Activated CD8-positive, alpha-beta memory T cell treated with anti-CD3 and anti-CD28 coated beads for 36 hours (primary cell): ENCODE measurements around the gene LHB. TPM values are rescaled to one million over a fixed set of nuclear protein-coding genes. Genes with fewer than 3 reads are reported as not detected.

Source experiments
- CTCF ChIA-PET: fragments of 350-600 bp; sonication (Branson Sonifier 250); formaldehyde crosslinking; loops from one replicate; lab custom pipeline; 2021; ENCODE audit warnings: antibody characterized with exemption; lab: Charles Lee
- POLR2A ChIA-PET: fragments of 350-600 bp; sonication (Branson Sonifier 250); formaldehyde crosslinking; loops from one replicate; lab custom pipeline; 2021; ENCODE audit warnings: antibody characterized with exemption; lab: Charles Lee
- total RNA-seq, 2 experiments: library from RNA; stranded (reverse); gene quantifications; one replicate each; pipeline ENCODE4 v1.2.3, GENCODE V29; 2021

LHB gene
- total RNA-seq, 2 experiments from 2014 or later, result not detected

DNA sequence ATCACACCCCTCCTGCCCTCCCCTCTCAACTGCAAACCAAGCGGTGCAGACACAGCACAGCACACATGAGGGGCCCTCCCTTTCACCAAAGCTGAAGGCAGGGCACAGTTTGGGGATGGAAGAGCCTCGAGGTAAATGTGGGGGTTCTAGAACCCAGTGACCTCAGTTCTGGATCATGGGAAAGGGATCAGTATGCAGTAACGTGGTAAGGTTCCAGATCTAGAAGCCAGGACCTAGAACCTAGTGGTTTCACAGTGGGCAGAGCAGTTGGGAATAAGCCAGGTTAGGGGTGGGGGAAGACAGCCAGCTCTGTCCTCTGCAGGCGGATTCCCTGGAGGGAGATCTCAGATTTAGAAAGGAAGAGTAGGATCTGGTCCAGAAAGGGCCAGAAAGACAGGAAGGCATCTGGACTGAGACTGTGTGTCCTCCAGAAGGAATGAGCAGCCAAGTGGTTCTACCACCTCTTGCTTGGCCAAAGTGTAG, 48.7 kb downstream of the LHB start:
- ChIA-PET POLR2A (interaction anchor here (0.6 to 2.1 kb wide), 4 partner anchors 14 to 173 kb away, joined by 3 to 8 read pairs (median 4); no protein-coding TSS in a partner anchor), CTCF (interaction anchor here (0.6 to 5.3 kb wide), 5 partner anchors 8 to 539 kb away, joined by 3 to 24 read pairs (median 4); partner anchors contain the start of genes GYS1 and RUVBL2)

DNA sequence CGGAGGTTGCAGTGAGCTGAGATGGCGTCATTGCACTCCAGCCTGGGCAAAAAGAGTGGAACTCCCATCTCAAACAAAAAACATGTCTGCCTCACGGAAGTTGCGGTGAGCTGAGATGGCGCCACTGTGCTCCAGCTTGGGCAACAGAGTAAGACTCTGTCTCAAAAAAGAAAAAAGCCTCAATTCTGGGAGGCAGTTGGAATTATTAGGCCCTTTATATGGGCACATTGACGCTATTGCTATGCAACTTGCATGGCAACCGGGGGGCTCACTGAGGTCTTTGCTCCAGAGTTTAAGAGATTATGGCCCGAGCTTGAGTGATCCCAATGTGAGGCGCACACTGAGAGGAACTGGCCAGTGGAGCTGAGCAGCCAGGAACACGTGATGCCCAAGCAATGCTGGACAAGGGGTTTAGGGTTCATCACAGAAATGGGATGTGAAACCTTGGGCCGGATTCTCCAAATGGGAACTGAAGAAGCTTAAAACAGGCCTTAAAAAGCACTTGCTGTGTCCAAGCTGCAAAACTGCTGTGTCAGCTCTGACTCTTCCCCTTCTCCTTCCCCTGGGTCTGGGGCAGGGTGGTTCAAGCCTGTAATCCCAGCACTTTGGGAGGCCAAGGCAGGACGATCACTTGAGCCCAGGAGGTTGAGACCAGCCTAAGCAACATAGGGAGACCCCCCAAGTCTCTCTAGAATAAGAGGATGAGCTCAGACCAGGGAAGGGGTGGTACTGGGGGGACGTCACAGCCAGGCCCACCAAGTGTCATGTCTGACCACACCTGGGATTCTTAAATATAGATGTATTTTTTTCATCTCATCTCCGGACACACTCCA, 49.3 kb downstream of the LHB start:
- POLR2A ChIA-PET, result interaction anchor here (0.6 to 2.1 kb wide), 4 partner anchors 13 to 172 kb away, joined by 3 to 8 read pairs (median 4); no protein-coding TSS in a partner anchor
- CTCF ChIA-PET, result interaction anchor here (0.7 to 5.3 kb wide), 4 partner anchors 9 to 180 kb away, joined by 3 to 24 read pairs (median 4); partner anchors contain the start of genes GYS1 and RUVBL2

DNA sequence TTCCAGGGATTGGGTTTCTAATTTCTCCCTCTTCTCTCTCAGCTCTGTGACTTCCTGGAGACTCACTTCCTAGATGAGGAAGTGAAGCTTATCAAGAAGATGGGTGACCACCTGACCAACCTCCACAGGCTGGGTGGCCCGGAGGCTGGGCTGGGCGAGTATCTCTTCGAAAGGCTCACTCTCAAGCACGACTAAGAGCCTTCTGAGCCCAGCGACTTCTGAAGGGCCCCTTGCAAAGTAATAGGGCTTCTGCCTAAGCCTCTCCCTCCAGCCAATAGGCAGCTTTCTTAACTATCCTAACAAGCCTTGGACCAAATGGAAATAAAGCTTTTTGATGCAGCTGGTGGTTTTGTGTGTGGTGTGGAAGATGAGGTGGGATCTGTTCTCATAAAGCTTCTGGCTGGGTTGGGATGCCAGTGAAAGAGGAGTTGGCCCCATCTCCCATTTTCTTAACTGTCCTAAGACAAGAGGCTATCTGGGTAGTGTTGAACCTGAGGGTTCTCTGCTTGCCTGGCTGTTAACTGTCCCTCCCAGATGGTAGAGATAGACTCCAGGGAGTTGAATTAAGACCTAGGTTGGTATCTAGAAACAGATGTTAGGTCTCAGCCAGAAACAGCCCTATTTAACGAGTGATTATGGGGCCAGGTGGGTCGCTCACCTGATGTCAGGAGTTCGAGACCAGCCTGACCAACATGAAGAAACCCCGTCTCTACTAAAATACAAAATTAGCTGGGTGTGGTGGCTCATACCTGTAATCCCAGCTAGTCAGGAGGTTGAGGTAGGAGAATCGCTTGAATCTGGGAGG, 50.1 kb downstream of the LHB start:
- POLR2A ChIA-PET, result interaction anchor here (0.6 to 2.1 kb wide), 4 partner anchors 12 to 171 kb away, joined by 3 to 8 read pairs (median 6); partner anchors contain the start of genes BAX and PPP1R15A
- CTCF ChIA-PET, result interaction anchor here (0.9 to 5.3 kb wide), 4 partner anchors 9 to 179 kb away, joined by 3 to 24 read pairs (median 4); partner anchors contain the start of genes GYS1 and RUVBL2

Other genes starting within 250 kb of the LHB start
- gene BCAT2, start 206.1 kb downstream of the LHB start, total RNA-seq, result 10 to 100 TPM; 71.5 to 73.1 TPM
- under 1 TPM; 0.27 to 0.44 TPM for gene HSD17B14, start 180.6 kb downstream of the LHB start, total RNA-seq
- gene PLEKHA4, start 148.5 kb downstream of the LHB start, total RNA-seq, result 1 to 10 TPM; 4.8 to 5.5 TPM
- gene PPP1R15A, start 144.7 kb downstream of the LHB start, total RNA-seq, result 10 to 100 TPM; 31.4 to 31.9 TPM
- not detected for gene TULP2, start 118.3 kb downstream of the LHB start, total RNA-seq
- gene NUCB1, start 116.8 kb downstream of the LHB start, total RNA-seq, result 10 to 100 TPM; 89.2 to 89.5 TPM
- gene DHDH, start 83.4 kb downstream of the LHB start, total RNA-seq, result under 1 TPM; 0.32 to 0.67 TPM
- gene BAX, start 62.2 kb downstream of the LHB start, total RNA-seq, result 100 to 1,000 TPM; 272 to 279 TPM
- 1,000 to 10,000 TPM; 1,469 to 1,496 TPM for gene FTL, start 51.8 kb downstream of the LHB start, total RNA-seq
- gene GYS1, start 23.8 kb downstream of the LHB start, total RNA-seq, result 10 to 100 TPM; 50.8 to 54.7 TPM
- gene RUVBL2, start 23.2 kb downstream of the LHB start, total RNA-seq, result 100 to 1,000 TPM; 173 to 175 TPM
- gene CGB3, start 7.2 kb upstream of the LHB start, total RNA-seq, result not detected
- gene CGB2, start 14.8 kb upstream of the LHB start, total RNA-seq, result not detected
- not detected for gene CGB1, start 19.8 kb upstream of the LHB start, total RNA-seq
- not detected for gene CGB5, start 26.8 kb upstream of the LHB start, total RNA-seq
- gene CGB8, start 32.0 kb upstream of the LHB start, total RNA-seq, result not detected
- gene CGB7, start 40.7 kb upstream of the LHB start, total RNA-seq, result not detected
- not detected for gene NTF4, start 47.7 kb upstream of the LHB start, total RNA-seq
- not detected for gene KCNA7, start 55.6 kb upstream of the LHB start, total RNA-seq
- 100 to 1,000 TPM; 201 TPM for gene SNRNP70, start 68.4 kb upstream of the LHB start, total RNA-seq
- 1 to 10 TPM; 4.7 to 4.9 TPM for gene LIN7B, start 97.3 kb upstream of the LHB start, total RNA-seq
- gene C19orf73, start 102.1 kb upstream of the LHB start, total RNA-seq, result 1 to 10 TPM; 1.0 to 1.4 TPM
- 1 to 10 TPM; 3.9 to 4.7 TPM for gene PPFIA3, start 102.5 kb upstream of the LHB start, total RNA-seq
- not detected for gene HRC, start 138.3 kb upstream of the LHB start, total RNA-seq
- gene TRPM4, start 140.7 kb upstream of the LHB start, total RNA-seq, result under 1 TPM in 1 of 2 experiments, not detected in 1; 0.13 TPM